GM18861 (cell line): ENCODE measurements around the gene PRR36.

ENCODE experiments used
- ATAC-seq: cut with Tn5 transposase; IDR thresholded peaks from one replicate; pipeline ENCODE4 v1.9.1; 2021; ENCODE audit not compliant: unreplicated experiment

Gene PRR36

DNA sequence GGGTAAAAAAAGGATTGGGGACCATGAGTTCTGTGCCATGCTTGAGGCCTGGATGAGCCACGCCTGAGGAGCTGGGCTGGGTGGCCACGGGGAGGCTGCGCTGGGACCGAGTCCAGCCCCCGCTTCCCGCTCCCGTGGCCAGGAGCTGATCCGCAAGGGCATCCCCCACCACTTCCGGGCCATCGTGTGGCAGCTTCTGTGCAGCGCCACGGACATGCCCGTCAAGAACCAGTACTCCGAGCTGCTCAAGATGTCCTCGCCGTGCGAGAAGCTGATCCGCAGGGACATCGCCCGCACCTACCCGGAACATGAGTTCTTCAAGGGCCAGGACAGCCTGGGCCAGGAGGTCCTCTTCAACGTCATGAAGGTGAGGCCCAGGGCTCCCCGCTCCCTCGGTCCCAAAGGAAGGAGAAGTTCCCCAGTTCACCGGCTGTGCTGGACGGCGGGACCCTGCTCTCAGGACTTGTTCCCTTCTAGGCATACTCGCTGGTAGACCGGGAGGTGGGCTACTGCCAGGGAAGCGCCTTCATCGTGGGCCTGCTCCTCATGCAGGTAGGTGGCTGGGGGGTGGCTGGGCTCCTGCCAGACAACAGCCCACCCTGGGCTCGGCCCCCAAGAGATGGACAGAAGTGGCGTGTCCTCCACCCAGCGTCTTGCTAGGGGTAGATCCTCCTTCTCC, 25.3 kb downstream of the PRR36 start:
- no peak for ATAC-seq

DNA sequence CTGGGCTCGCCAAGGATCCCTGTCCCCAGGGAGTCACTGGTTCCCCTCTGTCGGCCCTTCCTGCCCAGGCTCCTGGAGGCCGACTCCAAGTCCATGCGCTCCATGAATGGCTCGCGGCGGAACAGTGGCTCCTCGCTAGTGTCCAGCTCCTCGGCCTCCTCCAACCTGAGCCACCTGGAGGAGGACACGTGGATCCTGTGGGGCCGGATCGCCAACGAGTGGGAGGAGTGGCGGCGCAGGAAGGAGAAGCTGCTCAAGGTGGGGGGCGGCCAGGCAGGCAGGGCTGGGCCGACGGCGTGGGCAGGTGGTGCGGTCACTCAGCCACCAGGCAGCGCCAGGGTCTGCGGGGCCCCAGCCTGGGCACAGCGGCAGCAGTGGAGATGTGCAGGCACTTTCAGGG, 26.5 kb downstream of the PRR36 start:
- no peak for ATAC-seq

DNA sequence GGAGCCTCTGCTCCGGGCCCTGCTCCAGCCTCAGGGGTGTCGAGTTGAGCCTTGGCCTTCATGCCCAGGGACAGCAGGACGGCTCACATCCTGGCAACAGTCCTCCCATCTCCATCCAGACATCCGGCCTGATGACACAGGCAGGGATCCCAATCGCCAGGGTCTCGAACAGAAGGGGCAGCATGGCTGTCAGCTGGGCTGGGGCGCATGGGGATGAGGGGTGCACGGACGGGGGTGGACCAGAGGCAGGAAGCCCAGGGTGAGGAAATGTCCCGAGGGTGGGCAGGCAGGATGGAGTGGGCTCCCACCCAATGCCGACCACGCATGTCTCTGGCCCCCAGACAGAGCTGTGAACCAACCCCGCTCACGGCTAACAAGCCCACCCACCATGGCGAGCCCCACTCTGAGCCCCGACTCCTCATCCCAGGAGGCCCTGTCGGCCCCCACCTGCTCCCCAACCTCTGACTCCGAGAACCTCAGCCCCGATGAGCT, 28.0 kb downstream of the PRR36 start:
- ATAC-seq = no peak

DNA sequence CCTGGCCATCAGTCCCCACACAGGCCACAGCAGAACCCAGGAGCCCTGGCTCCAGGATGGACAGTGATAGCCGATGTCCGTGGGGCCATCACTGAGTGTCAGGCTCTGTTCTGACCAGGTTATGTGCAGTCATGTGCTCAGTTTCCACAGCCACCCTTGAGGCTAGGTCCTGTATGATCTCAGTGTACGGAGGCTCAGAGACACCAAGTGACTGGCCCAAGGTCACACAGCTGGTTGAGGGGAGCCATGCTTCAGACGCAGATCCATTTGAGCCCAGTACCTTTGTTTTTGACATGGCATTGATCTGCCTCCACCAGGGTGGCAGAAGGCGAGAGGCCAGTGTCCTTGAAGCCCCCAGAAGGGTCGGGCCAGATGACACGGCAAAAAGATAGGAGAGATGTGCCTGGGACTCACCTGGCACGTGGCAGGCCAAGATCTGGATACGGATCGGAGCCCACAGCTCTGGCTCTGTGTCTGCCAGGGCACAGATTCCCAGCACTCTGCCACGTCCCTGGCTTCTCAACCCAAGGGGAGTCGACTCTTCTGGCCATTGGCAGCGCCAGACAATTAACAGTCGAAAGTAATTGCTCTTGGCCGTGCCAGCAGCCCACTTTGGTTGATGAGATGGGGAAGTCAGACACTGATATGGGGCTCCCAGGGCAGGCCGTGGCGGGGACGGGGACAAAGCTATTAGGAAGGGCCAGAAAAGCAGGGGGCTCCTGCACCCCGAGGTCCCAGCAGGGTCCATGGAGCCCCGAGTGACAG, 28.6 kb downstream of the PRR36 start:
- no peak for ATAC-seq

DNA sequence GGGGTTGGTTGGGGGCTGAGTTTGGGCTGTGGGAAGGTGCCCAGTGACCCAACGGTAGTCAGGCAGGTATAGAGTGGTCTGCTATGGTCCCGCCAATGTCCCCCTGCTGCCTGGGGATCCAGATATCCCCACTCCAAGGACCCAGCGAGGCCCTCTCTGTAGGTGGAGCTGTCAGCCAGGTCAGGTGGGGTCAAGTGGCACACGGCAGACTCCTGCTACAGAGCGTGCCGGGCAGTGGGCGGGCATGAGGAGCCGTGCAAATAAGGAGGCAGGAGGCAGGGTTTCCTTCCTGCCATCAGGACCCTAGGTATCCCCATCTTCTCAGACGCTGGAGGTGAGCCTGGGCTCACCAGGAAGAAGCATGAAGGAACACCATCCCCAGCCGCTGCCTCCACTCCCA, 29.2 kb downstream of the PRR36 start:
- ATAC-seq = no peak

DNA sequence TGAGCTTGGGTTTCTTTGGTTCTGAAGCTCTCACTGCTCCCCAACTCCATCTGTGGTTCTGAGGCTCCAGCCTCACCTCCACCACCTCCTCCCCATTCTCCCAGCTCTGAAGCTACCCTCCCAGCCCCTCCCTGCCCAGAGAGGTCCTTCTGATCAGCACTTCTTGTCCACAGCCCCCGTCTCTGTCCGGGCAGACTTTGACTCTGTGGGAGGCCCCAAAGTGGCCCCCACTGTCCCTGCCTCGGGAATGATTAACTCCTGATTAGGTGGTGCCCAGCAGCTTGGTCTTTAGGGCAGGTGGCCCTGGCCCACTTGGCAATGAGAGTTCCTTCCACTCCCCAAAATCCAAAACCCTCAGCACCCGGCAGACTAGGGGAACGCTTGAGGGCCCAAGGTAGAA, 29.8 kb downstream of the PRR36 start:
- no peak for ATAC-seq

- no peak for ATAC-seq
Measured at GRCh38 chr19:7843521-7843920, 30.7 kb downstream of the PRR36 start.

DNA sequence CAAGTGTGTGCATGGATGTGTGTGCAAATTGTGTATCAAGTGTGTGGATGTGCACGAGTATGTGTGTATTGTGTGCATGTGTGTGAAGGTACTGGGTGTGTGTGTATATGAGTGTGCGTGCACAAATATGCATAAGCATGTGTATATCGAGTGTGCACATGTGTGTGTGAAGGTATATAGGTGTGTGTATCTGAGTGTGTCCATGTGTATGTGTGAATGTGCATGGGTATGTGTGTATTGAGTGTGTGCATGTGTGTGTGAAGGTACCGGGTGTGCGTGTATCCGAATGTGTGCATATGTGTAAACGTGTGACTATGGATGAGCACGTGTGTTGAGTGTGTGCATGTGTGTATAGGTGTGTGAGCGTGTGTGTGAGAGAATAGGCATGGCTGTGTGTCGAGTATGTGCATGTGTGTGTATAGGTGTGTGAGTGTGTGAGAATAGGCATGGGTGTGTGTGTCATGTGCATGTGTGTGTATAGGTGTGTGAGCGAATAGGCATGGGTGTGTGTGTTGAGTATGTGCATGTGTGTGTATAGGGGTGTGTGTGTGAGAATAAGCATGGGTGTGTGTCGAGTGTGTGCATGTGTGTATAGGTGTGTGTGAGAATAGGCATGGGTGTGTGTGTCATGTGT, 31.4 kb downstream of the PRR36 start:
- no peak for ATAC-seq

DNA sequence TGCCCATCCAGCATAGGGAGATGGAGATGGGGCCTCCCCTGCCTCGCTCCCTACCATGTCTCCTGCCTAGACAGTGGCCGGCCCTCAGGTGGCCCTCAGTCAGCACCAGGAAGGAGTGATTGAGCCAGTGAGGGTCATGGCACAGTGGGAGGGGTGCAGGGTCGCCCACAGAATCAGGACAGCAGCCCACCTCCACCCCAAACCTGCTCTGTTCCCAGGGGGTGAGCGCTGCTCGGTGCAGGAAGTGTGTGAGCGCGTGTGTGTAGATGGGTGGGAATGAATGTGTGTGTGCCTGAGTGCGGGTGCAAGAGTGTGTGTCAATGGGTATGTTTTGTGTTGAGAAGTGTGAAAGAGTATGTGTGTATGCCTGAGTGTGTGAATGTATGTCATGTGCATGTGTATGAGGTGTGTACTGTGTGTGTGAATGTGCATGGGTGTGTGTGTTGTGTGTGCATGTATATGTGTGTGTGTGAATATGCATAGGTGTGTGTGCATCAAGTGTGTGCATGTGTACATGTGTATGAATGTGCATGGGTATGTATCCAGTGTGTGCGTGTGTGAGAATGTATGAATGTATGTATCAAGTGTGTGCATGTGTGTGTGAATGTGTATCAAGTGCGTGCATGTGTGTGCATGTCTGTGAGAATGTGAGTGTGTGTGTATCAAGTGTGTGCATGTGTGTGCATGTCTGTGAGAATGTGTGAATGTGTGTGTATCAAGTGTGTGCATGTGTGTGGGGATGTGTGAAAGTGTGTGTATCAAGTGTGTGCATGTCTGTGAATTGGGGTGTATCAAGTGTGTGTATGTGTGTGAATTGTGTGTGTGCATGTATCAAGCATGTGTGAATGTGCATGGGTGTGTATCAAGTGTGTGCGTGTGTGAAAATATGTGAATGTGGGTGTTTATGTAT, 32.2 kb downstream of the PRR36 start:
- no peak for ATAC-seq

GRCh38 chr19:7840629-7841028, 33.6 kb downstream of the PRR36 start:
- ATAC-seq = no peak

GRCh38 chr19:7839476-7839875, 34.7 kb downstream of the PRR36 start:
- ATAC-seq = no peak

DNA sequence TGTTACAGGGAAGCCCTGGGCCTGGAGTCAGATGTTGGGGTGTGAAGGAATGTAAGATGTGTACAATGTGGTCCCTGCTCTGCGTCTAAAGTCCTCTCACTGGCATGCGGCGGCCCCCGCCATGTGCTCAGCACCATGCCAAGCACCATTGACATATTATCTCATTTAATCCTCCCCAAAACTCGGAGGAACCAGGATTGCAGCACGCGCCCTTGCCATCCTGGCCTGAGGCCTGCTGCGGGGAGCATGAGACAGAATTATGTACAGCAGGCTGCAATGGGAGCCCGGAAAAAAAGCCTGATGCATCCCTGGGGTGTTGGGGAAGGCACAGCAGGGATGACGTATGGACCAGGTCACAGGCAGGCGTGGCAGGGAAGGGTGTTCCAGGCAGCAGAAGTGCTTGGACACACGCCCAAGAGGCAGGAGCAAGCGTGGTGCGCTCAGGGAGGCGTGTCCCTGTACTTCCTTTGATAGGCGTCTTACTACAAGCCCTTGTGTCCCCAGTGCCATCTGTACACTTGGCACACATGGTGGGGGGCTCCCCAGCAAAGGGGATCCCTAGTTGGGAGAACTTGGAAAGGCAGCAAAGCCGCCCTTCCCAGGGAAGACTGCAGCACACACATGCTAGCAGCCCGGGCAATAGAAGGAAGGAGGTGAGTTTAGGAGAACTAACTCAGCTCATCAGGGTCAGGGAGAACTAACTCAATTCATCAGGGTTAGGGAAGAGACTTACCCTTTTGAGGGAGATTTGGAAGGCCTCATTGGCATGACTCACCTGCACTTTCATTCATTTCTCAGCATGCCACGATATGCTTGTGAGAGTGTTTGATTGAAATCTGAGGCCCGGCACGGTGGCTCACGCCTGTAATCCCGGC, 40.7 kb downstream of the PRR36 start:
- no peak for ATAC-seq

DNA sequence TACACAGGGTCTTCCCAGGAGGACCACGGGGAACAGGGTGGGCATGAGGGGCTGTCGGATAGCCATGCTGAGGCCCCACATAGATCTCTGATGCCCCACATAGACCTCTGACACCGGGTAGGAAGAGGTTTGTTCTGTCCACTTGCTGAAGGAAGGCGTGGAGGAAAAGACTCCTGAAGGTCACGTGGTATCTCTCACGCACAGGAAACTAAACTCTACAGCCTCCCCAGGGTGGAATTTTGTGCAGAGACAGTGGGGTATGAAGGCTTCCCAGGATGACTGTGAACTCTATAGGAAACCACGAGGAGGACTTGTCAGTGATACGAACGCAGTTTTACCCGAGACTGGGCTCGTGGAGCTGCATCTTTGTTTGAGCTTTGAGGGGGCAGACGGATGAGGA, 41.4 kb downstream of the PRR36 start:
- ATAC-seq = no peak

GRCh38 chr19:7832009-7832408, 42.2 kb downstream of the PRR36 start:
- no peak for ATAC-seq

DNA sequence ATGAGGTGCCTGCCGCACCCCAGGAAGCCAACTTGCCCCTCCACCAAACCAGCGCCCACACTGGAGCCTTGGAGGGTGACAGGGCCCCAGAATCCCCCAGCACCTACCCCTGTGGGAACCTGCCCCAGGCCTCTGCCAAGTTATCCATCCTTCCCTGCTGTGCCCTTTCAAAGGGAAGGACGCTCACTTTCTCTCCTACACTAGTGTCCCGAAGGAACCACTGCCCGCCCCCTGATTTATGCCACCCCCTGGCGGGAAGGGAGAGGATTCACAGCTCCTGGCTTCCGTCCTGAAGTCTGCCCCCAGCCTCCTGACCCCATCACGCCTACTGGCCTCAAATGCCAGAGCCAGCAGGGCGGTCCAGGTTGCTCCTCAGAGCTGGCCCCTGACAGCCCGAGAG, 42.7 kb downstream of the PRR36 start:
- no peak for ATAC-seq

GRCh38 chr19:7830823-7831222, 43.4 kb downstream of the PRR36 start:
- ATAC-seq = no peak

GRCh38 chr19:7830272-7830771, 43.9 kb downstream of the PRR36 start:
- ATAC-seq = no peak

- peak; percentile 86 for ATAC-seq
Measured at GRCh38 chr19:7829561-7830271, 44.5 kb downstream of the PRR36 start, which contains the start of gene EVI5L. Gene EVI5L (plus strand): TSS chr19:7830218. CDS start chr19:7846543, 16,325 bp downstream.

DNA sequence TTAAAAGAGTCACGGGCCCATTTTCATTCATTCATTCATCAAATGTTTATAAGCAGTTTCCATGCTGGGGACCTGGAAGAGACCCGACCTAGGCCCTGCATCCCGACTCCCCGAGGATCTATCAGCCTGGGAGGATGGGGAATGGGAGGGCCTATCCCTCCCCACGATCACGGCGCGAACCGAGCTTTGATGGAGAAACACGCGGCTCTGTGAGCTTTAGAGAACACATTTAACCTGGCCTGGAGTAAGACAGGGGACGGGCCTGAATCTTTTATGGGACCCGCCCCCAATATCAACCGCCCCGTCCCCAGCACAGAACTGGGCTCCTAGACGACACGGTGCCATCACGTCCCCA, 45.0 kb downstream of the PRR36 start:
- no peak for ATAC-seq
